ENCODE results near the gene AUNIP. TPM values are rescaled to one million over a fixed set of nuclear protein-coding genes. Genes with fewer than 3 reads are reported as not detected.

Gene AUNIP
- total and polyA plus RNA-seq, 2 of the 8 experiments (the other 6 are each of a cell fraction or from before 2014, with no cell fraction given) = 18.6 to 23.2 TPM

DNA sequence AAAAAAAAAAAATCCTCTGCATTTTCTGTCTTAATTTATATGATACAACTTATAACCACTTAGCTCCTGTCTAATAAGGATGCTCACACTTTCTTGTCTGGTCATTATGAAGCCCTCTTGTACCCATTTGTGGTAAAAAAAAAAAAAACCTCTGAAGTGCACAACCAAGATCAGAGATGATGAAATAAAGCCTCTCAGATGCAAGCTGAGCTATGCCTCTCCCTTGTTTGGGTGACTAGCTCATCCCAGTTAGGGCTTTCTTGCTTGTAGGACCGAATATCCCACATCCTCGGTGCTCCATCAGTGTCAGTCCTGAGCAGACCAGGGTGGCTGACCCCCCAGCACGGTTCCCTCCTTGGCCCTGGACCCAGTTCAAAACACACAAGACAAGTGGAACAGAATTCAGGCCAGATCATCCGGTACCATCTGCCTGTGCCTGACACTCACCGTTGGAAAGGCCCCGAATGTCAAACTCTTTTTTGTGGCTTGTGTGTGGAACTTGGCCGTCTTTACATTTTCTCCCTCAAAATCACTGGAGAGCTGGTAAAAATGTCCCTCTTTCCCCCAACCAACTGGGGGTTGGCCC lies 65.6 kb downstream of the AUNIP start:
- peaks cover 2 to 5% (median 4%) of the 10 kb centered on the region in 4 experiments; a peak in 6 of 7 replicates for H3K4me1 ChIP-seq (replicated peaks in 1 of 4; ENCODE audit: control insufficient read depth in 3 of 4, insufficient read depth in 4 of 4, low read length in 3 of 4)
- no peaks in the 10 kb centered on the region for H3K79me1 ChIP-seq (ENCODE audit: low read depth, low read length)
- H2AFZ ChIP-seq (ENCODE audit: low read length) = no peak overlapping the region
- no peak overlapping the region for H4K91ac ChIP-seq (replicated peaks; ENCODE audit: insufficient read length, low read length)
- no peak overlapping the region for H2BK20ac ChIP-seq (ENCODE audit: low read length)
- no peak overlapping the region for H2BK5ac ChIP-seq (ENCODE audit: low read depth, low read length)
- no peak for DNase-seq (ENCODE audit: low read depth in 1 of 2, low spot score in 2 of 2)
- H3K23ac ChIP-seq (ENCODE audit: insufficient read length) = no peak overlapping the region
- H4K5ac ChIP-seq (ENCODE audit: insufficient read length, low read depth, low read length) = no peak overlapping the region
- H3K79me2 ChIP-seq (ENCODE audit: control insufficient read depth in 1 of 2, insufficient read depth in 2 of 2, low read length in 2 of 2) = no peaks in the 10 kb centered on the region
- 75% methylated on average over 7 of the region's 7 CpGs; no CpG with 5 or more reads in 1 of the 2 experiments for WGBS, 2 experiments (ENCODE audit: extremely low coverage in 1 of 2, insufficient coverage in 1 of 2, insufficient read length in 1 of 2, insufficient replicate concordance in 2 of 2, low coverage in 1 of 2, low lambda C conversion rate in 2 of 2, missing lambda C conversion rate in 1 of 2)
- no peaks in the 10 kb centered on the region for H3K9me3 ChIP-seq (ENCODE audit: insufficient read depth in 2 of 2, low read depth in 1 of 2, low read length in 1 of 2)
- POLR2A ChIA-PET (ENCODE audit: partially characterized antibody) = interaction anchor here (0.6 kb wide), 2 partner anchors 13 to 130 kb away, joined by 3 read pairs; no protein-coding TSS in a partner anchor
- no peak overlapping the region for H3K4me3 ChIP-seq (ENCODE audit: extremely low read depth in 1 of 4, insufficient read depth in 2 of 4, low read depth in 3 of 4, low read length in 4 of 4)
- no peak overlapping the region for H4K8ac ChIP-seq (ENCODE audit: extremely low read depth, insufficient read depth, low read length)
- H3K36me3 ChIP-seq (ENCODE audit: control insufficient read depth in 2 of 4, insufficient read depth in 4 of 4, low read length in 3 of 4) = no peaks in the 10 kb centered on the region
- H2BK12ac ChIP-seq (ENCODE audit: low read depth, low read length) = no peak overlapping the region
- H3K9ac ChIP-seq (replicated peaks in 1 of 4; ENCODE audit: extremely low read depth in 1 of 4, low read depth in 3 of 4, low read length in 3 of 4) = no peak overlapping the region
- no peak overlapping the region for H3K4ac ChIP-seq (replicated peaks; ENCODE audit: insufficient read length, low read depth, low read length)
- H3K27me3 ChIP-seq (replicated peaks in 1 of 4; ENCODE audit: control insufficient read depth in 3 of 4, extremely low read depth in 1 of 4, insufficient read depth in 3 of 4, low read length in 3 of 4) = no peaks in the 10 kb centered on the region; a peak in 1 of 7 replicates
- no peak overlapping the region for H2BK15ac ChIP-seq (ENCODE audit: low read length)
- H3K4me2 ChIP-seq (ENCODE audit: insufficient read depth in 1 of 2, low read depth in 2 of 2, low read length in 2 of 2) = no peak overlapping the region
- no peaks in the 10 kb centered on the region for H3K23me2 ChIP-seq (ENCODE audit: low read depth, low read length)
- no peak overlapping the region for H2AK5ac ChIP-seq (ENCODE audit: low read depth, low read length)
- no peak overlapping the region for H3K56ac ChIP-seq (replicated peaks; ENCODE audit: insufficient read length, low read depth, low read length)
- CTCF ChIA-PET (ENCODE audit: partially characterized antibody) = interaction anchor here (0.8 to 4.5 kb wide), 9 partner anchors 11 to 174 kb away, joined by 3 to 26 read pairs (median 4); no protein-coding TSS in a partner anchor
- no peak overlapping the region for H2BK120ac ChIP-seq (replicated peaks; ENCODE audit: low read depth, low read length)
- H3K27ac ChIP-seq (ENCODE audit: low read depth, low read length) = no peak overlapping the region; the same call in 1 of the 2 replicates
- TF ChIP-seq CBX5 (IDR thresholded peaks at IDR 0.05; ENCODE audit: low read depth, low read length) (no peak), GABPA (IDR thresholded peaks at IDR 0.05; ENCODE audit: borderline replicate concordance, insufficient read depth, low read length) (no peak), CTBP2 (IDR thresholded peaks at IDR 0.05; ENCODE audit: borderline replicate concordance, insufficient read depth, insufficient read length, low read length) (no peak), SRF (IDR thresholded peaks at IDR 0.05; ENCODE audit: low read depth, low read length) (no peak), POLR2A (IDR thresholded peaks at IDR 0.05; ENCODE audit: control extremely low read depth in 1 of 2, low read depth in 2 of 2, low read length in 2 of 2) (no peak), RBBP5 (IDR thresholded peaks at IDR 0.05; ENCODE audit: borderline replicate concordance, low read depth, low read length) (no peak)
- TF ChIP-seq, protein P1, sequence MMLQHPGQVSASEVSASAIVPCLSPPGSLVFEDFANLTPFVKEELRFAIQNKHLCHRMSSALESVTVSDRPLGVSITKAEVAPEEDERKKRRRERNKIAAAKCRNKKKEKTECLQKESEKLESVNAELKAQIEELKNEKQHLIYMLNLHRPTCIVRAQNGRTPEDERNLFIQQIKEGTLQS (IDR thresholded peaks at IDR 0.05; ENCODE audit: insufficient read depth, low read depth, low read length) = no peak
- no peak for FAIRE-seq
- H3K18ac ChIP-seq (ENCODE audit: extremely low read depth, low read length) = no peak overlapping the region
- no peak overlapping the region for H3K14ac ChIP-seq (ENCODE audit: insufficient read length)
- no peaks in the 10 kb centered on the region for H4K20me1 ChIP-seq (replicated peaks in 1 of 2; ENCODE audit: control insufficient read depth in 1 of 2, insufficient read depth in 2 of 2, low read length in 2 of 2)

Measured in H1 (cell line).